Gastrocnemius medialis (tissue), 4 donors: ENCODE measurements around the gene CERS3. TPM values are rescaled to one million over a fixed set of nuclear protein-coding genes. Genes with fewer than 3 reads are reported as not detected.

Source experiments
- ATAC-seq, 2 donors: fragments of 150-250 bp; one replicate each; pipeline ENCODE4 v1.9.1; 2016
- DNase-seq, 2 donors: peaks; one replicate each; pipeline ENCODE4 v3.0.0-alpha.2; 2019
- H3K27ac ChIP-seq, 4 donors: fragments of 200-600 bp; sonication (generic); 1 replicate in 1 of 4; 2 replicates in 3 of 4; pipeline ENCODE4 v1.5.1; 2016 to 2018; ENCODE audit warnings: mild to moderate bottlenecking in 2 of 4, moderate library complexity in 1 of 4
- H3K27me3 ChIP-seq, 3 donors: fragments of 200-600 bp; sonication (generic) in 2 of 3; 1 replicate in 1 of 3; 2 replicates in 2 of 3; pipeline versions ENCODE4 v1.5.1 to v1.6.0; 2016 to 2019; ENCODE audit warnings: mild to moderate bottlenecking in 1 of 3, moderate library complexity in 1 of 3
- H3K36me3 ChIP-seq, 2 donors: fragments of 200-600 bp; sonication (generic) in 1 of 2; one replicate each; pipeline ENCODE4 v1.5.1; 2017 to 2018
- H3K4me1 ChIP-seq, 2 donors: fragments of 200-600 bp; sonication (generic) in 1 of 2; one replicate each; pipeline ENCODE4 v1.5.1; 2016 to 2017; ENCODE audit warnings: mild to moderate bottlenecking in 2 of 2
- H3K4me3 ChIP-seq, 4 donors: fragments of 200-600 bp; sonication (generic) in 3 of 4; 1 replicate in 1 of 4; 2 replicates in 3 of 4; pipeline ENCODE4 v1.5.1; 2016 to 2019; ENCODE audit warnings: mild to moderate bottlenecking in 2 of 4
- H3K9me3 ChIP-seq, 3 donors: fragments of 200-600 bp; sonication (generic) in 2 of 3; 1 replicate in 1 of 3; 2 replicates in 2 of 3; pipeline ENCODE4 v1.5.1; 2016 to 2019
- CTCF ChIP-seq, 5 experiments: fragments of 450-650 bp in 3 of 5; fragments of 200-600 bp in 2 of 5; sonication (generic) in 2 of 5; IDR thresholded peaks in 4 of 5; conservative IDR thresholded peaks in 1 of 5; 1 replicate in 4 of 5; 2 replicates in 1 of 5; pipeline ENCODE4 v1.5.1; 2016 to 2019; ENCODE audit warnings: antibody characterized with exemption in 5 of 5, mild to moderate bottlenecking in 3 of 5, moderate library complexity in 3 of 5
- POLR2A ChIP-seq, 2 donors: fragments of 450-650 bp; IDR thresholded peaks; one replicate each; pipeline ENCODE4 v1.6.1; 2017; ENCODE audit warnings: antibody characterized with exemption in 2 of 2, mild to moderate bottlenecking in 2 of 2, moderate library complexity in 2 of 2
- in situ Hi-C, 4 donors: fragments of 200-750 bp; cut with MboI; loops; one replicate each; pipeline versions ENCODE4 v1.15.0 to v1.8.0; 2017; ENCODE audit warnings: low sequenced_read_pairs in 4 of 4
- intact Hi-C: fragments of 100-400 bp; cut with DNase I; formaldehyde crosslinking; loops from one replicate; pipeline ENCODE4 v1.15.1; 2023; ENCODE audit warnings: low total_unique reads
- total RNA-seq, 4 donors: library from RNA; depleted of rRNA; stranded (reverse); fragments of >200 nt; gene quantifications; one replicate each; pipeline versions ENCODE4 v1.1.0 to v1.2.3, GENCODE V29; 2016

Gene CERS3
- total RNA-seq, 4 donors from 2014 or later = 0.52 to 0.97 TPM; not detected in 2

- peaks cover 35 to 46% of the 10 kb centered on the region in 2 donors for H3K4me1 ChIP-seq
- DNase-seq (peak; percentile 69 to 78), ATAC-seq (peak; percentile 34 to 63)
- peak overlapping the region; percentile 91 to 96 (median 94) for H3K27ac ChIP-seq
- no peaks in the 10 kb centered on the region for H3K36me3 ChIP-seq
- H3K27me3 ChIP-seq = no peaks in the 10 kb centered on the region
- no peaks in the 10 kb centered on the region for H3K9me3 ChIP-seq
- in situ Hi-C loops = no loop called here
- no peak overlapping the region for H3K4me3 ChIP-seq
- TF ChIP-seq POLR2A (IDR thresholded peaks at IDR 0.05) (peak in 1 of 2 donors; percentile 19), CTCF (IDR thresholded peaks at IDR 0.05 in 4 of 5, conservative IDR thresholded peaks at IDR 0.05 in 1 of 5) (no peak)
- intact Hi-C loops = loop anchor here (1.0 to 5.0 kb wide), 5 partner anchors 43 to 165 kb away; partner anchors contain the start of genes ASB7 and LINS1
Observed at GRCh38 chr15:100515758-100516157, 13.0 kb downstream of the CERS3 start.

GRCh38 chr15:100508641-100509300, 20.0 kb downstream of the CERS3 start:
- intact Hi-C loops = no loop called here
- Histone ChIP-seq H3K9me3 (no peaks in the 10 kb centered on the region), H3K4me3 (no peak overlapping the region), H3K27ac (no peak overlapping the region), H3K36me3 (no peaks in the 10 kb centered on the region), H3K27me3 (no peaks in the 10 kb centered on the region), H3K4me1 (no peaks in the 10 kb centered on the region)
- no peak for DNase-seq
- in situ Hi-C loops = no loop called here
- TF ChIP-seq CTCF (IDR thresholded peaks at IDR 0.05 in 4 of 5, conservative IDR thresholded peaks at IDR 0.05 in 1 of 5) = no peak
- TF ChIP-seq POLR2A (IDR thresholded peaks at IDR 0.05) = no peak
- no peak for ATAC-seq

GRCh38 chr15:100502651-100503050, 26.1 kb downstream of the CERS3 start:
- in situ Hi-C loops = no loop called here
- no peak for TF ChIP-seq CTCF (IDR thresholded peaks at IDR 0.05 in 4 of 5, conservative IDR thresholded peaks at IDR 0.05 in 1 of 5)
- no peak for TF ChIP-seq POLR2A (IDR thresholded peaks at IDR 0.05)
- no peak for ATAC-seq

GRCh38 chr15:100501117-100501516, 27.6 kb downstream of the CERS3 start:
- in situ Hi-C loops (no loop called here), intact Hi-C loops (no loop called here)
- TF ChIP-seq CTCF (IDR thresholded peaks at IDR 0.05 in 4 of 5, conservative IDR thresholded peaks at IDR 0.05 in 1 of 5) (no peak), POLR2A (IDR thresholded peaks at IDR 0.05) (no peak)
- no peaks in the 10 kb centered on the region for H3K9me3 ChIP-seq
- no peaks in the 10 kb centered on the region for H3K36me3 ChIP-seq
- H3K4me1 ChIP-seq = no peaks in the 10 kb centered on the region
- ATAC-seq = no peak
- no peaks in the 10 kb centered on the region for H3K27me3 ChIP-seq
- DNase-seq = no peak
- no peak overlapping the region for H3K27ac ChIP-seq
- no peak overlapping the region for H3K4me3 ChIP-seq

More at GRCh38 chr15:100502651-100503050, 26.1 kb downstream of the CERS3 start:
- H3K9me3 ChIP-seq = no peaks in the 10 kb centered on the region
- no peaks in the 10 kb centered on the region for H3K36me3 ChIP-seq
- no peak overlapping the region for H3K4me3 ChIP-seq
- intact Hi-C loops = no loop called here
- H3K27ac ChIP-seq = no peak overlapping the region
- no peak for DNase-seq
- no peaks in the 10 kb centered on the region for H3K27me3 ChIP-seq
- H3K4me1 ChIP-seq = no peaks in the 10 kb centered on the region
